Neuronal stem cell (in vitro differentiated cells): Measurements from ENCODE around the gene FAU.

Experiments used
- DNase-seq: peaks from one replicate; pipeline ENCODE4 v3.0.0-alpha.2; 2013; ENCODE audit warnings: low spot score
- H2AFZ ChIP-seq: one replicate; pipeline ENCODE4 v1.6.1; 2013; ENCODE audit warnings: mild to moderate bottlenecking, low read length, inconsistent platforms
- H2AK5ac ChIP-seq: 2 replicates; pipeline ENCODE4 v1.6.1; 2013; ENCODE audit warnings: low read depth, mild to moderate bottlenecking, inconsistent platforms, low read length, moderate library complexity, mixed read lengths
- H2BK120ac ChIP-seq: 2 replicates; pipeline ENCODE4 v1.6.1; 2013; ENCODE audit warnings: low read depth, mild to moderate bottlenecking, inconsistent platforms, low read length, moderate library complexity, mixed read lengths
- H2BK12ac ChIP-seq: one replicate; pipeline ENCODE4 v1.6.1; 2013; ENCODE audit warnings: low read length, inconsistent platforms
- H2BK15ac ChIP-seq: 2 replicates; pipeline ENCODE4 v1.6.1; 2013; ENCODE audit warnings: mild to moderate bottlenecking, low read length, inconsistent platforms, mixed read lengths
- H2BK5ac ChIP-seq: one replicate; pipeline ENCODE4 v1.6.1; 2013; ENCODE audit warnings: inconsistent platforms, mild to moderate bottlenecking, low read length, moderate library complexity
- H3K14ac ChIP-seq: one replicate; pipeline ENCODE4 v1.6.1; 2013; ENCODE audit warnings: low read length, inconsistent platforms
- H3K18ac ChIP-seq: 2 replicates; pipeline ENCODE4 v1.6.1; 2013; ENCODE audit warnings: low read length, inconsistent platforms
- H3K23ac ChIP-seq: 2 replicates; pipeline ENCODE4 v1.6.1; 2013; ENCODE audit warnings: low read depth, mild to moderate bottlenecking, mixed read lengths, low read length, inconsistent platforms; ENCODE audit not compliant: poor library complexity
- H3K27ac ChIP-seq: replicated peaks from 3 replicates; pipeline ENCODE4 v1.5.1; 2013; ENCODE audit warnings: low read length, inconsistent platforms
- H3K27me3 ChIP-seq, 3 experiments: 2 replicates each; pipeline ENCODE4 v1.6.1; 2013; ENCODE audit warnings: low read length in 3 of 3, mild to moderate bottlenecking in 2 of 3, inconsistent platforms in 1 of 3, low read depth in 1 of 3, mixed read lengths in 1 of 3, moderate library complexity in 1 of 3; ENCODE audit not compliant: control insufficient read depth in 3 of 3, insufficient read depth in 3 of 3
- H3K36me3 ChIP-seq, 2 donors: replicated peaks in 1 of 2; 2 replicates each; pipeline ENCODE4 v1.6.1; 2013; ENCODE audit warnings: low read length in 2 of 2; ENCODE audit not compliant: control insufficient read depth in 2 of 2, insufficient read depth in 2 of 2
- H3K4ac ChIP-seq: 2 replicates; pipeline ENCODE4 v1.6.1; 2013; ENCODE audit warnings: inconsistent platforms, mild to moderate bottlenecking, low read length, moderate library complexity
- H3K4me1 ChIP-seq, 2 donors: 1 replicate in 1 of 2; 2 replicates in 1 of 2; pipeline ENCODE4 v1.6.1; 2013; ENCODE audit warnings: low read length in 2 of 2, low read depth in 1 of 2; ENCODE audit not compliant: control insufficient read depth in 2 of 2, insufficient read depth in 1 of 2
- H3K4me2 ChIP-seq: one replicate; pipeline ENCODE4 v1.6.1; 2013; ENCODE audit warnings: mild to moderate bottlenecking, low read length, inconsistent platforms; ENCODE audit not compliant: insufficient read depth, poor library complexity, severe bottlenecking
- H3K4me3 ChIP-seq, 2 donors: 2 replicates each; pipeline ENCODE4 v1.5.1; 2013; ENCODE audit warnings: low read length in 2 of 2, mild to moderate bottlenecking in 2 of 2, inconsistent platforms in 1 of 2, moderate library complexity in 1 of 2
- H3K79me1 ChIP-seq: one replicate; pipeline ENCODE4 v1.6.1; 2013; ENCODE audit warnings: low read depth, mild to moderate bottlenecking, inconsistent platforms, low read length, moderate library complexity
- H3K9ac ChIP-seq: one replicate; pipeline ENCODE4 v1.6.1; 2013; ENCODE audit warnings: mild to moderate bottlenecking, low read depth, low read length, inconsistent platforms; ENCODE audit not compliant: poor library complexity
- H3K9me3 ChIP-seq, 2 donors: replicated peaks in 1 of 2; 2 replicates each; pipeline versions ENCODE3 to v1.6.1; 2013; ENCODE audit warnings: low read length in 2 of 2, mild to moderate bottlenecking in 2 of 2, inconsistent platforms in 1 of 2, low read depth in 1 of 2, mixed read lengths in 1 of 2, moderate library complexity in 1 of 2; ENCODE audit not compliant: control insufficient read depth in 2 of 2, insufficient read depth in 1 of 2
- H4K8ac ChIP-seq: one replicate; pipeline ENCODE4 v1.6.1; 2013; ENCODE audit warnings: low read depth, mild to moderate bottlenecking, inconsistent platforms, low read length, moderate library complexity
- H4K91ac ChIP-seq: one replicate; pipeline ENCODE4 v1.6.1; 2013; ENCODE audit warnings: low read length, low read depth, mild to moderate bottlenecking, inconsistent platforms; ENCODE audit not compliant: poor library complexity
- WGBS, 2 donors: extraction: QIAGEN DNeasy Blood & Tissue Kit; methylation state at CpG; one replicate each; pipeline ENCODE4 v1.1.7; 2013; ENCODE audit warnings: missing lambda C conversion rate in 2 of 2, mixed read lengths in 1 of 2; ENCODE audit not compliant: insufficient read length in 2 of 2, insufficient replicate concordance in 1 of 2; ENCODE audit errors: extremely low coverage in 2 of 2; 5-methylcytosine and 5-hydroxymethylcytosine counted together

FAU gene

DNA sequence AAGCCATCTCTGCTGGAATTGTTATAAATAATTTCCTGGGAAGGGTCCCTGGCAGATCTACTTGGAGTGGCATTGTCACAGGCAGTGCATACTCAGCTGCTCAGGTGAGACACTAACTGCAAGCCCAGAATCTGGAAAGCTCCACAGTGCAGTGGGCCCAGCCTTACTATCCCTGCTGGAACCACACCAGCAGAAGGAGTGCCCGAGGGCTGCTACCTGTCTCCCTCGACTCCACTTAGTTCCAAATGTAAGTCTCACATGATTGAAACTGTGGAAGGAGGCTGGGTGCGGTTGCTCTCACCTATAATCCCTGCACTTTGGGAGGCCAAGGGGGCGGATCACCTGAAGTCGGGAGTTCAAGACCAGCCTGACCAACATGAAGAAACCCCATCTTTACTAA is 26.7 kb upstream of the FAU start:
- DNase-seq: no peak
- Histone ChIP-seq H3K9me3 (peaks cover 2 to 10% of the 10 kb centered on the region in 2 donors), H3K4ac (no peak overlapping the region), H2BK120ac (no peak overlapping the region), H3K79me1 (no peaks in the 10 kb centered on the region), H3K23ac (no peak overlapping the region), H2BK12ac (no peak overlapping the region), H3K14ac (no peak overlapping the region), H2AFZ (no peak overlapping the region), H3K4me1 (peaks cover 0 to 9% of the 10 kb centered on the region in 2 donors), H3K4me3 (no peak overlapping the region), H2BK15ac (no peak overlapping the region), H3K18ac (no peak overlapping the region), H3K36me3 (no peaks in the 10 kb centered on the region), H3K4me2 (no peak overlapping the region), H4K91ac (no peak overlapping the region), H4K8ac (no peak overlapping the region), H2AK5ac (no peak overlapping the region), H3K27me3 (peaks cover 0 to 4% (median 0%) of the 10 kb centered on the region in 3 experiments), H2BK5ac (no peak overlapping the region), H3K9ac (no peak overlapping the region), H3K27ac (no peak overlapping the region)
- WGBS, 2 donors: no CpG with 5 or more reads among the region's 5 CpGs

GRCh38 chr11:65147352-65148075 is 25.6 kb upstream of the FAU start:
- Histone ChIP-seq H2BK5ac (no peak overlapping the region), H3K4ac (no peak overlapping the region), H2AK5ac (no peak overlapping the region), H3K4me3 (no peak overlapping the region), H3K27ac (no peak overlapping the region), H2BK120ac (no peak overlapping the region), H2BK12ac (no peak overlapping the region), H2AFZ (no peak overlapping the region), H3K18ac (no peak overlapping the region), H2BK15ac (no peak overlapping the region), H3K4me2 (no peak overlapping the region), H4K91ac (no peak overlapping the region), H3K79me1 (no peaks in the 10 kb centered on the region), H3K14ac (no peak overlapping the region), H4K8ac (no peak overlapping the region), H3K36me3 (no peaks in the 10 kb centered on the region), H3K4me1 (peaks cover 0 to 9% of the 10 kb centered on the region in 2 donors), H3K9me3 (peaks cover 2 to 10% of the 10 kb centered on the region in 2 donors), H3K23ac (no peak overlapping the region), H3K9ac (no peak overlapping the region), H3K27me3 (peaks cover 0 to 4% (median 0%) of the 10 kb centered on the region in 3 experiments)
- no CpG with 5 or more reads among the region's 2 CpGs for WGBS, 2 donors
- DNase-seq: no peak

GRCh38 chr11:65141896-65142494 is 20.1 kb upstream of the FAU start:
- Histone ChIP-seq H2AK5ac (no peak overlapping the region), H3K18ac (no peak overlapping the region), H3K27me3 (peaks cover 0 to 4% (median 0%) of the 10 kb centered on the region in 3 experiments), H3K9ac (no peak overlapping the region), H3K4me1 (no peaks in the 10 kb centered on the region), H3K79me1 (no peaks in the 10 kb centered on the region), H2BK5ac (no peak overlapping the region), H3K4ac (no peak overlapping the region), H2BK15ac (no peak overlapping the region), H3K14ac (no peak overlapping the region), H4K8ac (no peak overlapping the region), H3K27ac (no peak overlapping the region), H2AFZ (no peak overlapping the region), H2BK12ac (no peak overlapping the region), H2BK120ac (no peak overlapping the region), H3K23ac (no peak overlapping the region), H3K36me3 (no peaks in the 10 kb centered on the region), H3K4me3 (no peak overlapping the region), H3K4me2 (no peak overlapping the region), H4K91ac (no peak overlapping the region), H3K9me3 (peaks cover 0 to 6% of the 10 kb centered on the region in 2 donors)
- no peak for DNase-seq
- no CpG with 5 or more reads among the region's 7 CpGs for WGBS, 2 donors

- H2BK15ac ChIP-seq: no peak overlapping the region
- no peak overlapping the region for H2BK120ac ChIP-seq
- DNase-seq: no peak
- H3K4ac ChIP-seq: no peak overlapping the region
- H4K91ac ChIP-seq: no peak overlapping the region
- no CpG with 5 or more reads among the region's 15 CpGs for WGBS, 2 donors
- no peak overlapping the region for H2AFZ ChIP-seq
- peaks cover 13% of the 10 kb centered on the region in 2 donors for H3K36me3 ChIP-seq
- H3K9me3 ChIP-seq: no peaks in the 10 kb centered on the region
- H3K18ac ChIP-seq: no peak overlapping the region
- no peak overlapping the region for H2BK5ac ChIP-seq
- no peak overlapping the region for H4K8ac ChIP-seq
- peaks cover 17% of the 10 kb centered on the region for H3K79me1 ChIP-seq
- H3K9ac ChIP-seq: no peak overlapping the region
- no peak overlapping the region for H2AK5ac ChIP-seq
- H3K27me3 ChIP-seq: no peaks in the 10 kb centered on the region
- no peak overlapping the region for H3K23ac ChIP-seq
- H3K4me3 ChIP-seq: peak overlapping the region in 1 of 2 donors; percentile 52
- H3K14ac ChIP-seq: no peak overlapping the region
- peaks cover 9 to 13% of the 10 kb centered on the region in 2 donors for H3K4me1 ChIP-seq
- no peak overlapping the region for H2BK12ac ChIP-seq
- no peak overlapping the region for H3K4me2 ChIP-seq
- no peak overlapping the region for H3K27ac ChIP-seq
These were observed 14.7 kb upstream of the FAU start for GRCh38 chr11:65136515-65137096.
